GM23248 (cell line): Measurements from ENCODE around the gene CAPN9. TPM values are rescaled to one million over a fixed set of nuclear protein-coding genes. Genes with fewer than 3 reads are reported as not detected.

ENCODE experiments used
- DNase-seq: peaks from one replicate; pipeline ENCODE4 v3.0.0-alpha.2; 2015
- H2AFZ ChIP-seq: fragments of 200-600 bp; sonication (generic); 2 replicates; pipeline ENCODE4 v1.6.1; 2016; ENCODE audit warnings: antibody characterized with exemption
- H3F3A ChIP-seq: fragments of 200-600 bp; sonication (generic); 2 replicates; pipeline ENCODE4 v1.6.1; 2016; ENCODE audit warnings: mild to moderate bottlenecking, antibody characterized with exemption, mixed run types; ENCODE audit not compliant: insufficient read depth
- H3K27ac ChIP-seq: fragments of 200-600 bp; sonication (generic); 2 replicates; pipeline ENCODE4 v1.5.1; 2016; ENCODE audit warnings: mild to moderate bottlenecking
- H3K27me3 ChIP-seq: fragments of 200-600 bp; sonication (generic); replicated peaks from 2 replicates; pipeline ENCODE4 v1.6.1; 2016; ENCODE audit warnings: mild to moderate bottlenecking; ENCODE audit not compliant: insufficient read depth
- H3K36me3 ChIP-seq: fragments of 200-600 bp; sonication (generic); 2 replicates; pipeline ENCODE4 v1.6.1; 2016; ENCODE audit warnings: low read depth, mild to moderate bottlenecking
- H3K4me1 ChIP-seq: fragments of 200-600 bp; sonication (generic); 2 replicates; pipeline ENCODE4 v1.6.1; 2016; ENCODE audit warnings: mild to moderate bottlenecking; ENCODE audit not compliant: insufficient read depth
- H3K4me2 ChIP-seq: fragments of 200-600 bp; sonication (generic); one replicate; pipeline ENCODE4 v1.6.1; 2016; ENCODE audit warnings: mild to moderate bottlenecking; ENCODE audit not compliant: unreplicated experiment
- H3K4me3 ChIP-seq: fragments of 200-600 bp; sonication (generic); 2 replicates; pipeline ENCODE4 v1.5.1; 2016; ENCODE audit warnings: mild to moderate bottlenecking
- H3K79me2 ChIP-seq: fragments of 200-600 bp; sonication (generic); 2 replicates; pipeline ENCODE4 v1.6.1; 2016; ENCODE audit warnings: mild to moderate bottlenecking; ENCODE audit not compliant: insufficient read depth
- H3K9ac ChIP-seq: fragments of 200-600 bp; sonication (generic); 2 replicates; pipeline ENCODE4 v1.6.1; 2016; ENCODE audit warnings: mild to moderate bottlenecking
- H3K9me2 ChIP-seq: fragments of 200-600 bp; sonication (generic); 2 replicates; pipeline ENCODE4 v1.6.1; 2016; ENCODE audit warnings: mixed run types, mild to moderate bottlenecking, moderate library complexity; ENCODE audit not compliant: insufficient read depth
- H3K9me3 ChIP-seq: fragments of 200-600 bp; sonication (generic); one replicate; pipeline ENCODE4 v1.6.1; 2017; ENCODE audit warnings: low read depth
- H4K20me1 ChIP-seq: fragments of 200-600 bp; sonication (generic); 2 replicates; pipeline ENCODE4 v1.6.0; 2016; ENCODE audit not compliant: insufficient read depth
- EZH2 ChIP-seq: fragments of 200-600 bp; sonication (generic); IDR thresholded peaks from 2 replicates; pipeline ENCODE4 v1.6.1; 2018; ENCODE audit warnings: antibody characterized with exemption, mild to moderate bottlenecking; ENCODE audit not compliant: insufficient read depth, poor library complexity, severe bottlenecking
- EZH2phosphoT487 ChIP-seq: fragments of 200-600 bp; sonication (generic); IDR thresholded peaks from 2 replicates; pipeline ENCODE4 v1.6.1; 2018; ENCODE audit warnings: antibody characterized with exemption, moderate library complexity, mild to moderate bottlenecking, low read depth; ENCODE audit not compliant: insufficient read depth
- WGBS, 2 experiments: methylation state at CpG; one replicate each; pipeline ENCODE4 v1.1.6; 2015 to 2017; ENCODE audit warnings: low lambda C conversion rate in 2 of 2, low coverage in 1 of 2; ENCODE audit errors: missing lambda C conversion rate in 2 of 2; 5-methylcytosine and 5-hydroxymethylcytosine counted together
- in situ Hi-C: fragments of 300-500 bp; cut with MboI; formaldehyde crosslinking; loops from 2 replicates; pipeline ENCODE4 v1.15.0; 2020
- polyA plus RNA-seq: library from polyadenylated mRNA; unstranded; fragments of >200 nt; fragmentation: Nextera tagmentation; extraction: Ambion mirVana; gene quantifications from 2 replicates; pipeline ENCODE4 v1.2.1, GENCODE V29; 2016
- total RNA-seq: library from RNA; depleted of rRNA; stranded (reverse); fragments of >200 nt; shearing (Covaris generic); gene quantifications from 2 replicates; pipeline ENCODE4 v1.2.3, GENCODE V29; 2014

CAPN9 gene
- total and polyA plus RNA-seq, 2 experiments from 2014 or later = not detected

GRCh38 chr1:230785636-230786384, 38.6 kb downstream of the CAPN9 start:
- Histone ChIP-seq H3K27ac (no peak overlapping the region), H3K9me2 (no peaks in the 10 kb centered on the region), H3K79me2 (no peaks in the 10 kb centered on the region), H3K9me3 (no peaks in the 10 kb centered on the region), H3K27me3 (no peaks in the 10 kb centered on the region; the same call in 1 of the 2 replicates), H3K4me3 (no peak overlapping the region), H2AFZ (no peak overlapping the region), H3K4me1 (no peaks in the 10 kb centered on the region), H4K20me1 (no peaks in the 10 kb centered on the region), H3K36me3 (no peaks in the 10 kb centered on the region), H3K9ac (no peak overlapping the region), H3K4me2 (no peak overlapping the region), H3F3A (no peaks in the 10 kb centered on the region)
- 27 to 46% methylated on average over 2 of the region's 2 CpGs for WGBS, 2 experiments
- no peak for DNase-seq
- in situ Hi-C loops = no loop called here
- TF ChIP-seq EZH2 (no peak), EZH2phosphoT487 (no peak)

DNA sequence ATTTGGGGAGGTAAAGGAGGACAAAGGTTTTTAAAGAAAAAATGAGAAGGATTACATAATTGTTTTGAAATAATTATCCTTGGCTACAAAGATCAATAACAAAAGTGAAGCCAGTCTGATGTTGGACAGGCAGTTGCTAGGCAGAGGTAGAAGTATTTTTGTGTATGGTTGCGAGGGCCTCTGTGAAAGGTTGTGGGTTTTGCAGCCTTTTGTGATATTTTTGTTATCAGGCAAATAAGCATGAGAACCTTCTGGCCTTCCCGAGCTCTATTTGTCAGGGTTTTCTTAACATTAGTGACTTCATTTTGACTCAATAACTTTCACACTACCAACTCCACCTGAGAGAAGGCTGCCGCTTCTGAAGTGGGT, 39.2 kb downstream of the CAPN9 start:
- 58% methylated on average over 3 of the region's 3 CpGs for WGBS, 2 experiments
- H3K27me3 ChIP-seq = no peaks in the 10 kb centered on the region; the same call in 1 of the 2 replicates
- H4K20me1 ChIP-seq = no peaks in the 10 kb centered on the region
- H3K4me1 ChIP-seq = no peaks in the 10 kb centered on the region
- no peaks in the 10 kb centered on the region for H3K79me2 ChIP-seq
- DNase-seq = no peak
- TF ChIP-seq EZH2 = no peak
- no peak for TF ChIP-seq EZH2phosphoT487
- no peak overlapping the region for H3K4me3 ChIP-seq
- H3K4me2 ChIP-seq = no peak overlapping the region
- no peaks in the 10 kb centered on the region for H3K9me3 ChIP-seq
- H3K27ac ChIP-seq = no peak overlapping the region
- H3K9me2 ChIP-seq = no peaks in the 10 kb centered on the region
- H3K9ac ChIP-seq = no peak overlapping the region
- H2AFZ ChIP-seq = no peak overlapping the region
- in situ Hi-C loops = no loop called here
- no peaks in the 10 kb centered on the region for H3K36me3 ChIP-seq
- H3F3A ChIP-seq = no peaks in the 10 kb centered on the region

- Histone ChIP-seq H3F3A (no peaks in the 10 kb centered on the region), H2AFZ (no peak overlapping the region), H3K27ac (no peak overlapping the region), H3K79me2 (no peaks in the 10 kb centered on the region), H3K9me3 (no peaks in the 10 kb centered on the region), H3K9ac (no peak overlapping the region), H3K9me2 (no peaks in the 10 kb centered on the region), H3K36me3 (no peaks in the 10 kb centered on the region), H4K20me1 (no peaks in the 10 kb centered on the region), H3K4me1 (no peaks in the 10 kb centered on the region), H3K4me3 (no peak overlapping the region), H3K27me3 (no peaks in the 10 kb centered on the region; the same call in 1 of the 2 replicates), H3K4me2 (no peak overlapping the region)
- 44 to 54% methylated on average over 7 of the region's 7 CpGs for WGBS, 2 experiments
- TF ChIP-seq EZH2phosphoT487 (no peak), EZH2 (no peak)
- in situ Hi-C loops = no loop called here
- no peak for DNase-seq
Observed at GRCh38 chr1:230787471-230787870, 40.3 kb downstream of the CAPN9 start.

GRCh38 chr1:230788561-230789275, 41.5 kb downstream of the CAPN9 start:
- H3K9ac ChIP-seq = no peak overlapping the region
- no peaks in the 10 kb centered on the region for H3K79me2 ChIP-seq
- H3F3A ChIP-seq = no peaks in the 10 kb centered on the region
- H3K4me2 ChIP-seq = no peak overlapping the region
- no peaks in the 10 kb centered on the region for H4K20me1 ChIP-seq
- no peaks in the 10 kb centered on the region for H3K9me3 ChIP-seq
- DNase-seq = no peak
- no peak overlapping the region for H3K4me3 ChIP-seq
- H3K27ac ChIP-seq = no peak overlapping the region
- in situ Hi-C loops = no loop called here
- no peaks in the 10 kb centered on the region; the same call in 1 of the 2 replicates for H3K27me3 ChIP-seq
- H3K4me1 ChIP-seq = no peaks in the 10 kb centered on the region
- WGBS, 2 experiments = 69 to 75% methylated on average over 10 of the region's 10 CpGs
- H3K9me2 ChIP-seq = no peaks in the 10 kb centered on the region
- H2AFZ ChIP-seq = no peak overlapping the region
- TF ChIP-seq EZH2 = no peak
- TF ChIP-seq EZH2phosphoT487 = no peak
- no peaks in the 10 kb centered on the region for H3K36me3 ChIP-seq
